Measurements from ENCODE around the gene DNAJC28. TPM values are rescaled to one million over a fixed set of nuclear protein-coding genes. Genes with fewer than 3 reads are reported as not detected.

DNAJC28 gene
- 1.8 TPM for polyA plus RNA-seq (2013, experiment 1 of 2)
- 1.5 TPM for polyA plus RNA-seq (2013, experiment 2 of 2)

DNA sequence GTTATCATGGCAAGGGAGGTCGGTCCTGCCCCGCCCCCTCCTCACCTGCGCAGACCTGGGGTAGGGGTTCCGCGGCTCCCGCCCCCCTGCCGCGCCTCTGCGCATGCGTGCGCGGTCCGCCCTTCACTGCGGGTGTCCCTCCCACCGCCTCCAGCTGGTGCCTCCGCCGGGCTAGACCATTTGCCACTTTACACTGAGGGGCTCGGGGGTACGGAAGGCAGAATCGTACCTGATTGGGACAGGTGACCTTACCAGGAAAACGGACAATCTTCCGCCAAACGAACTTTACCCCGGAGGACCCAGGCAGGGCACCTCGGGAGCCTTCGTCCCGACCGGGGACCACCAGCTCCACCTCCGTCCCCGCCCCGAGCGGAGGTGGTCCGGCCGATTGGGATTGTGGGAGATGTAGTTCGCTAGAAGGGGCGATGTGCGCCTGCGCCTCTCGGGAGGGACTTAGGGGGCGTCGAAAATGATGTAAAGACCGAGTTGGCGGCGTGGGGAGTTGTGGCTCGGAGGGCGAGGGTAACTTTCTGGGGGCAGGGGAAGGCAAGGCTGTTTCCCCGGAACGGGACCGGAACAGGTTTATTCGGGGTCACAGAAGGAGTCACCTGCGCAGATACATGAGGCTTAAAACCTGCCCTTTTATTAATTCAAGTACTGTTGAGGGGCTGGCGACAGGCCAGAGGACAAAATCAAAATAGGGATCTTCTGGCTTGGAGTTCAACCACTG, at the start of gene DNAJC28:
TSS of gene DNAJC28 (minus strand) at position 344 of the 730 bp plus-strand sequence. CDS start 2,323 bp downstream, outside the sequence.
- DNase-seq, result peak; percentile 95
- no peak within 1 kb of the TSS for H3K27ac ChIP-seq (ENCODE audit: low read depth, low read length)
- no peak within 1 kb of the TSS for H3K23ac ChIP-seq (ENCODE audit: low read length)
- no peaks in the 10 kb centered on the region for H3K79me2 ChIP-seq (ENCODE audit: control insufficient read depth, insufficient read depth, low read length)
- no peaks in the 10 kb centered on the region for H3K27me3 ChIP-seq (ENCODE audit: insufficient read depth, low read length, poor library complexity)
- H2BK15ac ChIP-seq (replicated peaks; ENCODE audit: low read depth), result no peak within 1 kb of the TSS
- H3K4me1 ChIP-seq (ENCODE audit: control insufficient read depth, low read depth, low read length), result peaks cover 2% of the 10 kb centered on the region
- no peak within 1 kb of the TSS for H2BK5ac ChIP-seq (ENCODE audit: low read length)
- H4K8ac ChIP-seq (ENCODE audit: low read depth, low read length), result peak within 1 kb of the TSS; percentile 58
- H2AK5ac ChIP-seq (ENCODE audit: low read length), result no peak within 1 kb of the TSS
- peak within 1 kb of the TSS; percentile 78 for H3K9ac ChIP-seq (ENCODE audit: low read length)
- no peak within 1 kb of the TSS for H3K4ac ChIP-seq (ENCODE audit: low read depth, low read length)
- H3K36me3 ChIP-seq (ENCODE audit: control insufficient read depth, insufficient read depth, low read length), result no peaks in the 10 kb centered on the region
- no peak within 1 kb of the TSS for H3K18ac ChIP-seq (ENCODE audit: low read length)
- peak within 1 kb of the TSS; percentile 90 for H3K56ac ChIP-seq (ENCODE audit: low read length)
- H2BK120ac ChIP-seq (ENCODE audit: low read depth, low read length), result no peak within 1 kb of the TSS
- peak within 1 kb of the TSS; percentile 66 for H3K4me3 ChIP-seq (ENCODE audit: low read length)
- peak within 1 kb of the TSS; percentile 85 for H3K4me2 ChIP-seq (ENCODE audit: low read length)
- H4K5ac ChIP-seq (ENCODE audit: low read length), result no peak within 1 kb of the TSS
- no CpG with 5 or more reads among the region's 52 CpGs for WGBS (ENCODE audit: extremely low coverage, insufficient coverage, low lambda C conversion rate)
- H3K79me1 ChIP-seq (ENCODE audit: low read length), result no peaks in the 10 kb centered on the region

DNA sequence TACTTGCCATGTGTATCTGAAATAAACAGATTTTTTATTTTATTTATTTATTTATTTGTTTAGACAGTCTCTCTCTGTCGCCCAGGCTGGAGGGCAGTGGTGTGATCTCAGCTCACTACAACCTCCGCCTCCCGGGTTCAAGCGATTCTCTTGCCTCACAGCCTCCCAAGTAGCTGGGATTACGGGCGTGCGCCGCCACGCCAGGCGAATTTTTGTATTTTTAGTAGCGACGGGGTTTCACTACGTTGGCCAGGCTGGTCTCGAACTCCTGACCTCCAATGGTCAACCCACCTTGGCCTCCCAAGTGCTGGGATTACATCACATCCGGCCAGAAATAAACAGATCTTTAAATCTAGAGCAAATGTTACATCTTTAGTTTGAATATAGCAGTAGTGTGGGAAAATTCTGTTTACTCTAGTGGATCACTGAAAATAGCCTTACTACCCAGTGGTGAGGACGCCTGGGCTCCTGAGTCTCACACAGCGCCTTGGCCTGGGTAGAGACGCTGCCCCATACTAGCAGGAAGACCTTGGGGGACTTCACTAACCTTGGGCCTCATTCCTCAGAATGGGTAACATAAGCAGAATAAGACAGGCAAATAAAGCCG, 49.7 kb upstream of the DNAJC28 start:
- peak overlapping the region; percentile 81 for H3K9ac ChIP-seq (ENCODE audit: low read length)
- H4K8ac ChIP-seq (ENCODE audit: low read depth, low read length), result no peak overlapping the region
- H3K36me3 ChIP-seq (ENCODE audit: control insufficient read depth, insufficient read depth, low read length), result peaks cover 4% of the 10 kb centered on the region
- no peak overlapping the region for H2BK120ac ChIP-seq (ENCODE audit: low read depth, low read length)
- H3K4ac ChIP-seq (ENCODE audit: low read depth, low read length), result no peak overlapping the region
- H3K18ac ChIP-seq (ENCODE audit: low read length), result no peak overlapping the region
- H2AK5ac ChIP-seq (ENCODE audit: low read length), result no peak overlapping the region
- H3K4me1 ChIP-seq (ENCODE audit: control insufficient read depth, low read depth, low read length), result no peaks in the 10 kb centered on the region
- no peak overlapping the region for H2BK5ac ChIP-seq (ENCODE audit: low read length)
- WGBS (ENCODE audit: extremely low coverage, insufficient coverage, low lambda C conversion rate), result no CpG with 5 or more reads among the region's 19 CpGs
- H3K23ac ChIP-seq (ENCODE audit: low read length), result no peak overlapping the region
- DNase-seq, result peak; percentile 52
- peak overlapping the region; percentile 26 for H3K27ac ChIP-seq (ENCODE audit: low read depth, low read length)
- H4K5ac ChIP-seq (ENCODE audit: low read length), result no peak overlapping the region
- peaks cover 63% of the 10 kb centered on the region for H3K79me2 ChIP-seq (ENCODE audit: control insufficient read depth, insufficient read depth, low read length)
- no peak overlapping the region for H2BK15ac ChIP-seq (replicated peaks; ENCODE audit: low read depth)
- no peaks in the 10 kb centered on the region for H3K27me3 ChIP-seq (ENCODE audit: insufficient read depth, low read length, poor library complexity)
- H3K56ac ChIP-seq (ENCODE audit: low read length), result peak overlapping the region; percentile 93
- H3K79me1 ChIP-seq (ENCODE audit: low read length), result peaks cover 2% of the 10 kb centered on the region
- peak overlapping the region; percentile 66 for H3K4me3 ChIP-seq (ENCODE audit: low read length)
- H3K4me2 ChIP-seq (ENCODE audit: low read length), result peak overlapping the region; percentile 16

- H2BK5ac ChIP-seq (ENCODE audit: low read length), result no peak overlapping the region
- H2AK5ac ChIP-seq (ENCODE audit: low read length), result no peak overlapping the region
- no peak overlapping the region for H3K9ac ChIP-seq (ENCODE audit: low read length)
- no peak overlapping the region for H2BK120ac ChIP-seq (ENCODE audit: low read depth, low read length)
- no peak overlapping the region for H4K8ac ChIP-seq (ENCODE audit: low read depth, low read length)
- H3K4ac ChIP-seq (ENCODE audit: low read depth, low read length), result no peak overlapping the region
- H3K4me3 ChIP-seq (ENCODE audit: low read length), result no peak overlapping the region
- peaks cover 60% of the 10 kb centered on the region for H3K79me2 ChIP-seq (ENCODE audit: control insufficient read depth, insufficient read depth, low read length)
- no peak overlapping the region for H3K23ac ChIP-seq (ENCODE audit: low read length)
- peak; percentile 68 for DNase-seq
- H3K18ac ChIP-seq (ENCODE audit: low read length), result no peak overlapping the region
- H3K27ac ChIP-seq (ENCODE audit: low read depth, low read length), result no peak overlapping the region
- peak overlapping the region; percentile 18 for H3K4me2 ChIP-seq (ENCODE audit: low read length)
- H3K36me3 ChIP-seq (ENCODE audit: control insufficient read depth, insufficient read depth, low read length), result peaks cover 4% of the 10 kb centered on the region
- no peaks in the 10 kb centered on the region for H3K27me3 ChIP-seq (ENCODE audit: insufficient read depth, low read length, poor library complexity)
- no peaks in the 10 kb centered on the region for H3K4me1 ChIP-seq (ENCODE audit: control insufficient read depth, low read depth, low read length)
- no peak overlapping the region for H2BK15ac ChIP-seq (replicated peaks; ENCODE audit: low read depth)
- H3K79me1 ChIP-seq (ENCODE audit: low read length), result peaks cover 2% of the 10 kb centered on the region
- no peak overlapping the region for H4K5ac ChIP-seq (ENCODE audit: low read length)
- H3K56ac ChIP-seq (ENCODE audit: low read length), result no peak overlapping the region
- no CpG with 5 or more reads among the region's 3 CpGs for WGBS (ENCODE audit: extremely low coverage, insufficient coverage, low lambda C conversion rate)
Measured at GRCh38 chr21:33540711-33541104, 49.2 kb upstream of the DNAJC28 start.

GRCh38 chr21:33539616-33540015, 48.1 kb upstream of the DNAJC28 start:
- Histone ChIP-seq H2BK15ac (replicated peaks; ENCODE audit: low read depth) (no peak overlapping the region), H3K56ac (ENCODE audit: low read length) (no peak overlapping the region), H3K79me1 (ENCODE audit: low read length) (peaks cover 2% of the 10 kb centered on the region), H3K9ac (ENCODE audit: low read length) (no peak overlapping the region), H3K27me3 (ENCODE audit: insufficient read depth, low read length, poor library complexity) (no peaks in the 10 kb centered on the region), H3K4me3 (ENCODE audit: low read length) (no peak overlapping the region), H4K5ac (ENCODE audit: low read length) (no peak overlapping the region), H3K4me2 (ENCODE audit: low read length) (no peak overlapping the region), H3K4ac (ENCODE audit: low read depth, low read length) (no peak overlapping the region), H3K27ac (ENCODE audit: low read depth, low read length) (no peak overlapping the region), H4K8ac (ENCODE audit: low read depth, low read length) (no peak overlapping the region), H3K79me2 (ENCODE audit: control insufficient read depth, insufficient read depth, low read length) (peaks cover 52% of the 10 kb centered on the region), H3K4me1 (ENCODE audit: control insufficient read depth, low read depth, low read length) (no peaks in the 10 kb centered on the region), H3K23ac (ENCODE audit: low read length) (no peak overlapping the region), H3K18ac (ENCODE audit: low read length) (no peak overlapping the region), H2AK5ac (ENCODE audit: low read length) (no peak overlapping the region), H2BK5ac (ENCODE audit: low read length) (no peak overlapping the region), H3K36me3 (ENCODE audit: control insufficient read depth, insufficient read depth, low read length) (peaks cover 4% of the 10 kb centered on the region), H2BK120ac (ENCODE audit: low read depth, low read length) (no peak overlapping the region)
- no peak for DNase-seq
- no CpG with 5 or more reads among the region's 4 CpGs for WGBS (ENCODE audit: extremely low coverage, insufficient coverage, low lambda C conversion rate)

GRCh38 chr21:33537212-33537611, 45.7 kb upstream of the DNAJC28 start:
- Histone ChIP-seq H3K23ac (ENCODE audit: low read length) (no peak overlapping the region), H2AK5ac (ENCODE audit: low read length) (no peak overlapping the region), H3K9ac (ENCODE audit: low read length) (no peak overlapping the region), H2BK5ac (ENCODE audit: low read length) (no peak overlapping the region), H3K36me3 (ENCODE audit: control insufficient read depth, insufficient read depth, low read length) (peaks cover 4% of the 10 kb centered on the region), H2BK120ac (ENCODE audit: low read depth, low read length) (no peak overlapping the region), H3K79me1 (ENCODE audit: low read length) (peaks cover 2% of the 10 kb centered on the region), H3K18ac (ENCODE audit: low read length) (no peak overlapping the region), H3K4me3 (ENCODE audit: low read length) (no peak overlapping the region), H3K4me1 (ENCODE audit: control insufficient read depth, low read depth, low read length) (no peaks in the 10 kb centered on the region), H3K27ac (ENCODE audit: low read depth, low read length) (no peak overlapping the region), H4K8ac (ENCODE audit: low read depth, low read length) (no peak overlapping the region), H3K79me2 (ENCODE audit: control insufficient read depth, insufficient read depth, low read length) (peaks cover 36% of the 10 kb centered on the region), H4K5ac (ENCODE audit: low read length) (no peak overlapping the region), H3K4me2 (ENCODE audit: low read length) (no peak overlapping the region), H3K27me3 (ENCODE audit: insufficient read depth, low read length, poor library complexity) (no peaks in the 10 kb centered on the region), H3K4ac (ENCODE audit: low read depth, low read length) (no peak overlapping the region), H2BK15ac (replicated peaks; ENCODE audit: low read depth) (no peak overlapping the region), H3K56ac (ENCODE audit: low read length) (no peak overlapping the region)
- DNase-seq, result no peak
- no CpG with 5 or more reads among the region's 2 CpGs for whole genome bisulfite sequencing (ENCODE audit: extremely low coverage, insufficient coverage, low lambda C conversion rate)

Measured in mesendoderm (in vitro differentiated cells).